Activated naive CD4-positive, alpha-beta T cell treated with anti-CD3 and anti-CD28 coated beads, Interleukin-2, amount 50 U/mL, for 24 hours (primary cell): ENCODE results near the gene MCM5.

Source experiments
- H3K27ac Mint-ChIP-seq: one replicate; pipeline ENCODE4 v1.8.0; 2021; ENCODE audit warnings: mild to moderate bottlenecking, mixed read lengths
- H3K27me3 Mint-ChIP-seq: one replicate; pipeline ENCODE4 v1.8.0; 2021; ENCODE audit warnings: mixed read lengths
- H3K36me3 Mint-ChIP-seq: one replicate; pipeline ENCODE4 v1.8.0; 2021; ENCODE audit warnings: mixed read lengths
- H3K4me1 Mint-ChIP-seq: one replicate; pipeline ENCODE4 v1.8.0; 2021; ENCODE audit warnings: mixed read lengths
- H3K4me3 Mint-ChIP-seq: one replicate; pipeline ENCODE4 v1.8.0; 2021; ENCODE audit warnings: mild to moderate bottlenecking, mixed read lengths
- H3K9me3 Mint-ChIP-seq: one replicate; pipeline ENCODE4 v1.8.0; 2021; ENCODE audit warnings: mixed read lengths

MCM5 gene

GRCh38 chr22:35373781-35374180 lies 26.2 kb upstream of the MCM5 start:
- H3K36me3 Mint-ChIP-seq = no peaks in the 10 kb centered on the region
- no peaks in the 10 kb centered on the region for H3K9me3 Mint-ChIP-seq
- peak overlapping the region; percentile 3 for H3K27ac Mint-ChIP-seq
- H3K27me3 Mint-ChIP-seq = peaks cover 1% of the 10 kb centered on the region
- H3K4me1 Mint-ChIP-seq = peaks cover 20% of the 10 kb centered on the region
- no peak overlapping the region for H3K4me3 Mint-ChIP-seq

GRCh38 chr22:35375031-35375430 lies 24.9 kb upstream of the MCM5 start:
- H3K9me3 Mint-ChIP-seq = no peaks in the 10 kb centered on the region

GRCh38 chr22:35375526-35375925 lies 24.4 kb upstream of the MCM5 start:
- Mint-ChIP-seq H3K27me3 (no peaks in the 10 kb centered on the region), H3K36me3 (no peaks in the 10 kb centered on the region), H3K27ac (no peak overlapping the region), H3K9me3 (no peaks in the 10 kb centered on the region), H3K4me3 (no peak overlapping the region), H3K4me1 (peaks cover 20% of the 10 kb centered on the region)

More at GRCh38 chr22:35375031-35375430, 24.9 kb upstream of the MCM5 start:
- Mint-ChIP-seq H3K4me3 (no peak overlapping the region), H3K36me3 (no peaks in the 10 kb centered on the region), H3K27ac (no peak overlapping the region), H3K4me1 (peaks cover 20% of the 10 kb centered on the region), H3K27me3 (no peaks in the 10 kb centered on the region)

DNA sequence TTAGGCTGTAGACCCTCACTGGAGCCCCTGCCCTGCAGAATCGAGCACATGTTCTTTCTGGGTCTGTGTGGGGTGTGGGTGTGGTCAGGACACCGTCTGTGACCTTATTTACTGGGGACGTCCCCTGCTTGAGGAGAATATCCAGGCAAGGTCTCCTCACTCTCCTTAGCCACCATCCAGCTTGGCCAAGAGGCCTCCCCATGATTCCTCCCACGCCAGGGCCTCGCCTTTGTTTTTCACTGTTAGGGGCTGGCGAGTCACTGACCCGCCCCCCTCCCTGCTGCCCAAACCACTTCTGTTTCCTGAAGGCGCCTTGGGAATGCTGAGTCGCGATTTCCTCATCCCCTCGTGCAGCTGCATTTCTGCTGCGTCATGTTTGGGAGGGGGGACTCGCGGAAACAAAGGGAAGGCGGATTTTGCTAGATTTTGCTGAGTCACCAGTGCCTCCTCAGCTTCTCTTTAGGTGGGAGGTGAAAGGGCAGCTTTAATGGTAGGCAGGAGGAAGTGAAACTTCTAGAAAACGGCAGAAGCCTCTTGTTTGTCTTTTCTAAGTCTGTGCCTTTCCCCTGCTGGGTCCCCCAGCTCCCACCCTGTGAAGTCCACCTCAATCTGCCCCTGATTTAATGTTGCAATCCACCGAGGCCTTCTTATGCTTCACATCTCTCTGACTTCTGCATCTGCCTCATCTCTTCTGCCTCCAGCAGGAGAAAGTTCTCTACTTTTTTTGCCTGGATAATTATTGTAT lies 23.0 kb upstream of the MCM5 start:
- Mint-ChIP-seq H3K4me3 (peak overlapping the region; percentile 34), H3K36me3 (no peaks in the 10 kb centered on the region), H3K4me1 (peaks cover 23% of the 10 kb centered on the region), H3K27me3 (peaks cover 3% of the 10 kb centered on the region), H3K27ac (peak overlapping the region; percentile 14), H3K9me3 (no peaks in the 10 kb centered on the region)

- H3K9me3 Mint-ChIP-seq = no peaks in the 10 kb centered on the region
- H3K4me3 Mint-ChIP-seq = no peak overlapping the region
- peaks cover 4% of the 10 kb centered on the region for H3K27me3 Mint-ChIP-seq
- H3K4me1 Mint-ChIP-seq = peaks cover 21% of the 10 kb centered on the region
- H3K27ac Mint-ChIP-seq = peak overlapping the region; percentile 14
- H3K36me3 Mint-ChIP-seq = no peaks in the 10 kb centered on the region
These were observed 22.2 kb upstream of the MCM5 start for GRCh38 chr22:35377735-35378134.

DNA sequence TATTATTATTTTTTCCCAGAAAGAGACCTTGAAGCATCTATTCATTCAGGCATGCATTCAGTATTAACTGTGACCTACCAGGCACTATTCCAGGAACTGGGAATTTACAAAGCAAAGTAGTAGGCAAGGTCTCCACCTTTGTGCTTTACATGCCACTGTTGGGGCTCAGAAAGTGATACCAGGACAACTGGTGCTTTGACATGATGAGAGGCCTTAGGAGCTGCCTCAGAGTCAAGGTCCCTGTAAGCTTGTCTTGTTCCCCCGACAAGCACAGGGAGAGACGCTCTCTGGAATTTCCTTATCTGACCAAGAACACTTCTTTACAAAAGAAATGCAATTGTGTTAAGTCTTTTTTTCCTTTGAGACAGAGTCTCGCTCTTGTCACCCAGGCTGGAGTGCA lies 21.3 kb upstream of the MCM5 start:
- H3K9me3 Mint-ChIP-seq = no peaks in the 10 kb centered on the region
- H3K4me3 Mint-ChIP-seq = no peak overlapping the region
- H3K27me3 Mint-ChIP-seq = peaks cover 10% of the 10 kb centered on the region
- H3K27ac Mint-ChIP-seq = no peak overlapping the region
- peaks cover 21% of the 10 kb centered on the region for H3K4me1 Mint-ChIP-seq
- H3K36me3 Mint-ChIP-seq = no peaks in the 10 kb centered on the region

- Mint-ChIP-seq H3K27ac (no peak overlapping the region), H3K9me3 (no peaks in the 10 kb centered on the region), H3K27me3 (peaks cover 15% of the 10 kb centered on the region), H3K4me1 (peaks cover 21% of the 10 kb centered on the region), H3K36me3 (no peaks in the 10 kb centered on the region), H3K4me3 (peak overlapping the region; percentile 15)
These were observed 20.6 kb upstream of the MCM5 start for GRCh38 chr22:35379146-35379993.

DNA sequence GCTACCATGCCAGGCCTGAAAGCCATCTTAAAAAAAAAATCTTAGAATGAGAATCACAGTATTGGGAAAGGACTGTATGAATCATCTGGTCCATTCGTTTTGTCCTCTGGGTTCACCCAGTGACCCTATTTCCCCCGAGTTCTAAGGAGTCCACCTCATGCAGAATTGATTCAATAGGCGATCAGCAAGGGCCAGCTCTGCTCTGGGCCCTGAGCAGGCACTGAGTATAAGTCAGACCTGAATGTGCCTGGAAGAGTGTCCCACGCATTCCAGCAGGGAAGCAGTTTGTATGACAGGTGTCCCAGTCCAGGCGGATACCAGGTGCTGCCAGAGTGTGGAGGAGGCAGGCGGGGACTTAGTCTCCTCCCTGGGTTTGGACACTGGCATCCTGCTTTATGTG lies 19.9 kb upstream of the MCM5 start:
- H3K9me3 Mint-ChIP-seq = no peaks in the 10 kb centered on the region
- H3K27ac Mint-ChIP-seq = no peak overlapping the region
- peaks cover 21% of the 10 kb centered on the region for H3K4me1 Mint-ChIP-seq
- peak overlapping the region; percentile 15 for H3K4me3 Mint-ChIP-seq
- no peaks in the 10 kb centered on the region for H3K36me3 Mint-ChIP-seq
- H3K27me3 Mint-ChIP-seq = peaks cover 15% of the 10 kb centered on the region

DNA sequence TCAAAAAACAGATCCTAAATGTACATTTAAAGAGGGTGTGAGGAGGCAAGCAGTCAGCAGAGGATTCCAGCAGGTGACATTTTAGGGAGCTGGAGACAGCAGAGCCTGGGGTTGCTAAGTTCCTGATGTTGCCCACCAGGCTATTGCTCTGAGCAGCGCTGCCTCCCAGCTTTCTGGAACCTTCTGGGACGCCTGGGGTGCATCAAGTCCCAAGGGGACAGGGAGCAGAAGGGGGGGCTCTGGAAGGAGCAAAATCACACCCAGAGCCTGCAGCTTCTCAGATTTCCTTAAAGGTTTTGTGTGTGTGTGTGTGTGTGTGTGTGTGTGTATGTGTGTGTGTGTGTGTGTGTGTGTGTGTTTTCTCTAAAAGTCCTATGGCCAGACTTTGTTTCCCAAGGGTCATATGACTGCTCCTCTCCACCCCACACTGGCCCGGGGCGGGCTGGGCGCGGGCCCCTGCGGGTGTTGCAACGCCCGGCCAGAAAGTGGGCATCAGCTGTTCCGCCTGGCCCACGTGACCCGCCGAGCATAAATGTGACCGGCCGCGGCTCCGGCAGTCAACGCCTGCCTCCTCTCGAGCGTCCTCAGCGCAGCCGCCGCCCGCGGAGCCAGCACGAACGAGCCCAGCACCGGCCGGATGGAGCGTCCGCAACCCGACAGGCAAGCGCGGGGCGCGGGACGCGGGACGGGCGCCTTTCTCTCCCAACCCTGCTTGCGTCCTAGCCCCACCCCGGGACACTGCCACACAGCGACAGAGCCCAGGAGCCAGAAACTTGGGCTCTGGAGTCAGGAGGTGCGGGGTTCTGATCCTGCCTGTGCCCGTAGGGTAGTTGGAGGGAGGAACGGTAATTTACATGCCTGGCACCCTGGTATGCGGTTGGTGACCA lies 19.2 kb upstream of the MCM5 start, which contains the start of gene HMOX1:
HMOX1 (plus strand) TSS at position 560 of the 887 bp plus-strand sequence; CDS start at position 638, 78 bp downstream.
- peak within 1 kb of the TSS; percentile 68 for H3K4me3 Mint-ChIP-seq
- H3K36me3 Mint-ChIP-seq = no peaks in the 10 kb centered on the region
- peaks cover 21% of the 10 kb centered on the region for H3K4me1 Mint-ChIP-seq
- peaks cover 15% of the 10 kb centered on the region for H3K27me3 Mint-ChIP-seq
- no peak within 1 kb of the TSS for H3K27ac Mint-ChIP-seq
- H3K9me3 Mint-ChIP-seq = no peaks in the 10 kb centered on the region

GRCh38 chr22:35381424-35382009 lies 18.4 kb upstream of the MCM5 start:
- Mint-ChIP-seq H3K4me1 (peaks cover 21% of the 10 kb centered on the region), H3K27me3 (peaks cover 18% of the 10 kb centered on the region), H3K27ac (no peak overlapping the region)

GRCh38 chr22:35383679-35384071 lies 16.3 kb upstream of the MCM5 start:
- H3K4me3 Mint-ChIP-seq = no peak overlapping the region
- H3K27me3 Mint-ChIP-seq = peaks cover 18% of the 10 kb centered on the region
- no peaks in the 10 kb centered on the region for H3K36me3 Mint-ChIP-seq
- H3K27ac Mint-ChIP-seq = no peak overlapping the region
- peaks cover 10% of the 10 kb centered on the region for H3K4me1 Mint-ChIP-seq
- H3K9me3 Mint-ChIP-seq = no peaks in the 10 kb centered on the region

More at GRCh38 chr22:35381424-35382009, 18.4 kb upstream of the MCM5 start:
- Mint-ChIP-seq H3K4me3 (peak overlapping the region; percentile 68), H3K36me3 (no peaks in the 10 kb centered on the region), H3K9me3 (no peaks in the 10 kb centered on the region)

GRCh38 chr22:35384527-35384926 lies 15.4 kb upstream of the MCM5 start:
- Mint-ChIP-seq H3K27me3 (peaks cover 18% of the 10 kb centered on the region), H3K36me3 (no peaks in the 10 kb centered on the region), H3K9me3 (no peaks in the 10 kb centered on the region), H3K4me1 (peaks cover 10% of the 10 kb centered on the region), H3K27ac (no peak overlapping the region), H3K4me3 (no peak overlapping the region)

- no peak overlapping the region for H3K27ac Mint-ChIP-seq
- H3K36me3 Mint-ChIP-seq = no peaks in the 10 kb centered on the region
- peaks cover 10% of the 10 kb centered on the region for H3K4me1 Mint-ChIP-seq
- no peaks in the 10 kb centered on the region for H3K9me3 Mint-ChIP-seq
- H3K4me3 Mint-ChIP-seq = no peak overlapping the region
- peaks cover 18% of the 10 kb centered on the region for H3K27me3 Mint-ChIP-seq
These were observed 14.9 kb upstream of the MCM5 start for GRCh38 chr22:35384975-35385588.

DNA sequence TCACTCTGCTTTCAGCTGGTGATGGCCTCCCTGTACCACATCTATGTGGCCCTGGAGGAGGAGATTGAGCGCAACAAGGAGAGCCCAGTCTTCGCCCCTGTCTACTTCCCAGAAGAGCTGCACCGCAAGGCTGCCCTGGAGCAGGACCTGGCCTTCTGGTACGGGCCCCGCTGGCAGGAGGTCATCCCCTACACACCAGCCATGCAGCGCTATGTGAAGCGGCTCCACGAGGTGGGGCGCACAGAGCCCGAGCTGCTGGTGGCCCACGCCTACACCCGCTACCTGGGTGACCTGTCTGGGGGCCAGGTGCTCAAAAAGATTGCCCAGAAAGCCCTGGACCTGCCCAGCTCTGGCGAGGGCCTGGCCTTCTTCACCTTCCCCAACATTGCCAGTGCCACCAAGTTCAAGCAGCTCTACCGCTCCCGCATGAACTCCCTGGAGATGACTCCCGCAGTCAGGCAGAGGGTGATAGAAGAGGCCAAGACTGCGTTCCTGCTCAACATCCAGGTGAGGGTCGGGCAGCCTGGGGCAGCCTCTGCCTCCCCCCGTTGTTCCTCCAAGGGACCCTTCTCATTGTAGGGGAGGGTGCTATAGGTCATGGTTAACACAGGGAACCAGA lies 13.2 kb upstream of the MCM5 start:
- H3K9me3 Mint-ChIP-seq = no peaks in the 10 kb centered on the region
- peaks cover 16% of the 10 kb centered on the region for H3K27me3 Mint-ChIP-seq
- no peaks in the 10 kb centered on the region for H3K36me3 Mint-ChIP-seq
- H3K27ac Mint-ChIP-seq = no peak overlapping the region
- peaks cover 3% of the 10 kb centered on the region for H3K4me1 Mint-ChIP-seq
- no peak overlapping the region for H3K4me3 Mint-ChIP-seq
